WTC11 (cell line): ENCODE measurements around the gene FGF14. TPM values are rescaled to one million over a fixed set of nuclear protein-coding genes. Genes with fewer than 3 reads are reported as not detected.

Source experiments
- ATAC-seq: fragments of 200-7000 bp; cut with Tn5 transposase; 2 replicates; pipeline ENCODE4 v1.10.0; 2021; ENCODE audit warnings: mild to moderate bottlenecking, moderate library complexity
- CTCF ChIA-PET: fragments of 300-600 bp; sonication (Branson Sonifier 250); formaldehyde crosslinking; loops from one replicate; lab custom pipeline; 2021; ENCODE audit warnings: antibody characterized with exemption; lab: Charles Lee
- POLR2A ChIA-PET: fragments of 350-600 bp; sonication (Branson Sonifier 250); formaldehyde crosslinking; loops from one replicate; lab custom pipeline; 2021; ENCODE audit warnings: antibody characterized with exemption; lab: Charles Lee
- DNase-seq: peaks from one replicate; pipeline ENCODE4 v3.0.0; 2021; ENCODE audit warnings: low spot score
- H3K27ac Mint-ChIP-seq: 2 replicates; pipeline ENCODE4 v1.8.0; 2021; ENCODE audit warnings: mixed read lengths
- H3K27me3 Mint-ChIP-seq: 2 replicates; pipeline ENCODE4 v1.8.0; 2021; ENCODE audit warnings: low read depth, mild to moderate bottlenecking, moderate library complexity, mixed read lengths
- H3K36me3 Mint-ChIP-seq: 2 replicates; pipeline ENCODE4 v1.8.0; 2021; ENCODE audit warnings: mixed read lengths
- H3K4me1 Mint-ChIP-seq: 2 replicates; pipeline ENCODE4 v1.8.0; 2022; ENCODE audit warnings: mixed read lengths
- H3K4me3 Mint-ChIP-seq: 2 replicates; pipeline ENCODE4 v1.8.0; 2021; ENCODE audit warnings: mild to moderate bottlenecking, moderate library complexity, mixed read lengths
- H3K9me3 Mint-ChIP-seq: 2 replicates; pipeline ENCODE4 v1.8.0; 2021; ENCODE audit warnings: mixed read lengths
- ELF4 ChIP-seq: sonication (generic); formaldehyde crosslinking; IDR thresholded peaks from 2 replicates; pipeline ENCODE4 v1.8.1; 2022; ENCODE audit warnings: low read depth, mild to moderate bottlenecking, moderate library complexity, missing genetic modification reagents
- ESRRA ChIP-seq: sonication (generic); formaldehyde crosslinking; IDR thresholded peaks from 2 replicates; pipeline ENCODE4 v1.8.1; 2022; ENCODE audit warnings: mild to moderate bottlenecking, missing genetic modification reagents, borderline replicate concordance
- FOXJ3 ChIP-seq: sonication (generic); formaldehyde crosslinking; IDR thresholded peaks from 2 replicates; pipeline ENCODE4 v1.9.0; 2021; ENCODE audit warnings: missing genetic modification reagents, mild to moderate bottlenecking, borderline replicate concordance
- GRHL2 ChIP-seq: fragments of 250-450 bp; sonication (Bioruptor Pico); IDR thresholded peaks from 2 replicates; pipeline ENCODE4 v1.8.0; 2022; ENCODE audit warnings: mild to moderate bottlenecking, moderate library complexity; ENCODE audit not compliant: insufficient replicate concordance, severe bottlenecking
- GTF2I ChIP-seq: fragments of 250-450 bp; sonication (Bioruptor Pico); conservative IDR thresholded peaks from 2 replicates; pipeline ENCODE4 v1.4.0; 2021; ENCODE audit warnings: mild to moderate bottlenecking
- IRF2 ChIP-seq: sonication (generic); formaldehyde crosslinking; IDR thresholded peaks from 2 replicates; pipeline ENCODE4 v1.8.0; 2022; ENCODE audit warnings: low read depth, missing genetic modification reagents, borderline replicate concordance
- JAZF1 ChIP-seq: fragments of 250-450 bp; sonication (Bioruptor Pico); IDR thresholded peaks from 2 replicates; pipeline ENCODE4 v1.9.0; 2021; ENCODE audit warnings: moderate library complexity, mild to moderate bottlenecking, inconsistent platforms
- NFATC4 ChIP-seq: fragments of 250-450 bp; sonication (Bioruptor Pico); IDR thresholded peaks from 2 replicates; pipeline ENCODE4 v1.9.0; 2021; ENCODE audit warnings: mild to moderate bottlenecking
- ZNF232 ChIP-seq: sonication (generic); formaldehyde crosslinking; IDR thresholded peaks from 2 replicates; pipeline ENCODE4 v1.8.0; 2022; ENCODE audit warnings: mild to moderate bottlenecking, missing genetic modification reagents
- ZNF317 ChIP-seq: sonication (generic); formaldehyde crosslinking; IDR thresholded peaks from 2 replicates; pipeline ENCODE4 v1.8.1; 2023; ENCODE audit warnings: low read depth, mild to moderate bottlenecking, moderate library complexity, missing genetic modification reagents, borderline replicate concordance
- total RNA-seq: library from RNA; stranded (reverse); gene quantifications from 3 replicates; pipeline ENCODE4 v1.2.3, GENCODE V29; 2021
- TF ChIP-seq, protein P1 (sequence below): sonication (generic); formaldehyde crosslinking; IDR thresholded peaks from 2 replicates; pipeline ENCODE4 v1.8.0; 2022; ENCODE audit warnings: mild to moderate bottlenecking, missing genetic modification reagents
- TF ChIP-seq, protein P2 (sequence below): sonication (generic); formaldehyde crosslinking; conservative IDR thresholded peaks from 2 replicates; pipeline ENCODE4 v1.8.1; 2023; ENCODE audit warnings: mild to moderate bottlenecking, low read depth, missing genetic modification reagents, moderate library complexity
- TF ChIP-seq, protein P3 (sequence below): sonication (generic); formaldehyde crosslinking; IDR thresholded peaks from 2 replicates; pipeline ENCODE4 v1.8.0; 2023; ENCODE audit warnings: missing genetic modification reagents
- TF ChIP-seq, protein P4 (sequence below): fragments of 250-450 bp; sonication (Bioruptor Pico); IDR thresholded peaks from 2 replicates; pipeline ENCODE4 v1.9.0; 2021; ENCODE audit warnings: mild to moderate bottlenecking
- TF ChIP-seq, protein P5 (sequence below): fragments of 200-600 bp; IDR thresholded peaks from 2 replicates; pipeline ENCODE4 v1.8.0; 2022; ENCODE audit warnings: antibody characterized with exemption

The FGF14 gene
- total RNA-seq, 1 experiment from 2014 or later: 0.28 TPM

DNA sequence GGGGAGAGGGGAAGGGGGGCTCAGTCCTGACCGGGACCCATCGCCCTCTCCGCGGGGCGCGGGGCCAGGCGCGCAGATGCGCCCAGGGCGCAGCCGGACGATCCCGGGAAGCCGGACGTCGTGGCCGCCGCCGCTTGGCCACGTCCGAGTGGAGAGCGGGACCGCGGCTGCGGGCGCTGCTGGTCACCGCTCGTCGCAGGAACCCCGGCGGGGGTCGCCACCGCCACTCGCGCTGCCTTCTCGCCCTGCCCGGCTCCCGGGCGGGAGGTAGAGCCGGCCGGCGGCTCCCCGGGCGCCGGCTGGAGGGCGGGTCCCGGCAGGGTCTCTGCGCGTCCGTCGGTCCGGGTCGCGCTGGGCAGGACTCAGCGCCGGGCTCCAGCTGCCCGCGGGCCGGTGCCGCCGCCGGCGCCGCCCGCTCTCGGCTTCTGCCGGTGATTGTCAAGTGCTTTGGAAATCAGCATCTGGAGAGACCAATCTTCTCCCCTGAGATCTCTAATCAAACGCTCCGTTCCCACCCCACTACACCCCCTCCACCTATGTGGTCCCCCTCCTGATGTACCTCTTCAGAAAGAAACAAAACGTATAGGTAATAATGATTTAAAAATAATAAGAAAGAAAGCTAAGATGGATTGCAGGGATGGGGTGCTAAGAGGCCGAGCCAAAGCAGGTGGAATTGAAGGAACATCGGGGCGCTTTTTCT, 484.9 kb downstream of the FGF14 start:
- Mint-ChIP-seq H3K4me3 (peak overlapping the region; percentile 58), H3K9me3 (no peaks in the 10 kb centered on the region), H3K36me3 (no peaks in the 10 kb centered on the region)
- ATAC-seq (peak; percentile 7), DNase-seq (peak; percentile 19)
- POLR2A ChIA-PET: interaction anchor here (0.6 kb wide), 1 partner anchor 103 kb away, joined by 3 read pairs; no protein-coding TSS in a partner anchor
- CTCF ChIA-PET: interaction anchor here (0.6 to 1.0 kb wide), 2 partner anchors 131 to 139 kb away, joined by 3 read pairs; no protein-coding TSS in a partner anchor
- TF ChIP-seq GRHL2 (CRISPR knock-in tag): no peak
- TF ChIP-seq, all 79 proteins: peak for 0
- Mint-ChIP-seq H3K27me3 (peaks cover 66% of the 10 kb centered on the region), H3K27ac (no peak overlapping the region), H3K4me1 (peaks cover 26% of the 10 kb centered on the region)

DNA sequence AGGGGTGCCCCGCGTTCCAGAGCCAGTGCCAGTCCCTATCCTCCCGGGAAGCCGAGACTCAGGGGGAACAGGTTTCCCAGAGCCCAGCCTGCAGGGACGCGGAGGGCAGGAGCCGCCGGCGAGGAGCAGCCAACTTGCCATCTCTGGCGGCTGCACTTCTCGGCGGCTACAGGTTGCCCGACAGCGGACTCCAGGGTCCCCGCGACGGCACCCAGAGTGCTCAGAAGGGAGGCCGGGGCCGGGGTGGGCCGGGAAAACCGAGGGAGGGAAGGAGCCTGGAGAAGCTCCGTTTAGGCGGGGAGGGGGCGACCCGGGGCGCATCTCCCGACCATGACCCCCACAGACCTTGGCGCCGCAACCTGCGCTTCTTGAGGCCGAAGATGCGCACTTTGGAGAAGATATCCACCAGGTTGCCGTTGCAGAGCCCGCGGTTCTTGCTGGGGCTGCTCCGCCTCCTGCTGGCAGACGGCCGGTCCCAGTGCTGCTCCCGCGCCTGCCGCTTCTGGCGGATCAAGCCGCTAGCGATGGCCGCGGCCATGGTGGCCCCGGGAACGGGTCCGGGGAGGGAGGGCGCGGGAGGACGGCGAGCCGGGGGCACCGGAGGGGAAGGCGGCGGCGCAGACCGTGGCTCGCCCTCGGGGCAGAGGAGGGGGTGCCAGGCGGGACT, 485.6 kb downstream of the FGF14 start:
- Mint-ChIP-seq H3K27me3 (peaks cover 59% of the 10 kb centered on the region), H3K27ac (no peak overlapping the region), H3K9me3 (no peaks in the 10 kb centered on the region), H3K4me1 (peaks cover 22% of the 10 kb centered on the region), H3K4me3 (peak overlapping the region; percentile 67), H3K36me3 (no peaks in the 10 kb centered on the region)
- ChIA-PET POLR2A (no interaction called here), CTCF (interaction anchor here (1.0 to 2.0 kb wide), 2 partner anchors 130 kb away, joined by 3 to 9 read pairs; no protein-coding TSS in a partner anchor)
- peak; percentile 62 for ATAC-seq
- DNase-seq: peak; percentile 77
- TF ChIP-seq, protein P1, sequence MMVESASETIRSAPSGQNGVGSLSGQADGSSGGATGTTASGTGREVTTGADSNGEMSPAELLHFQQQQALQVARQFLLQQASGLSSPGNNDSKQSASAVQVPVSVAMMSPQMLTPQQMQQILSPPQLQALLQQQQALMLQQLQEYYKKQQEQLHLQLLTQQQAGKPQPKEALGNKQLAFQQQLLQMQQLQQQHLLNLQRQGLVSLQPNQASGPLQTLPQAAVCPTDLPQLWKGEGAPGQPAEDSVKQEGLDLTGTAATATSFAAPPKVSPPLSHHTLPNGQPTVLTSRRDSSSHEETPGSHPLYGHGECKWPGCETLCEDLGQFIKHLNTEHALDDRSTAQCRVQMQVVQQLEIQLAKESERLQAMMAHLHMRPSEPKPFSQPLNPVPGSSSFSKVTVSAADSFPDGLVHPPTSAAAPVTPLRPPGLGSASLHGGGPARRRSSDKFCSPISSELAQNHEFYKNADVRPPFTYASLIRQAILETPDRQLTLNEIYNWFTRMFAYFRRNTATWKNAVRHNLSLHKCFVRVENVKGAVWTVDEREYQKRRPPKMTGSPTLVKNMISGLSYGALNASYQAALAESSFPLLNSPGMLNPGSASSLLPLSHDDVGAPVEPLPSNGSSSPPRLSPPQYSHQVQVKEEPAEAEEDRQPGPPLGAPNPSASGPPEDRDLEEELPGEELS (CRISPR knock-in tag): 0 out of 2 replicates have a peak, but pooled peaks have one; percentile 10
- TF ChIP-seq ZNF317 (CRISPR knock-in tag): no peak

DNA sequence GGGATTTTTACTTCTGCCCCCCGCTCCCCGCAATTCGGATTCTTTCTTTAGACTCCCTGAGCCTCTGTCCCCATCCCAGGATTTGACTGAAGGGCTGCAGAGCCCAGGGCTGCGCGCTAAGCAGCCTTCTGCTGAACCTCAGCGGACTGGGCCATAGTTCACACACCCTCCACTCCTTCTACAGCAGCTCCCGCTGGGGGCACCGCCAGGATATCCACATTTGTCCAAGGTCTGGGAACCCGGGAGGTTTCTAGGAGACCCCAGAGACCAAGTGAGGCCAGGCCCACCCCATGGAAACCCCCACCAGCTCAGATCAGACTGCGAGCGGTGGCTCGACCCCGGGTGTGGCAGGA, 486.1 kb downstream of the FGF14 start:
- Mint-ChIP-seq H3K4me3 (peak overlapping the region; percentile 67), H3K27me3 (peaks cover 56% of the 10 kb centered on the region), H3K4me1 (peaks cover 22% of the 10 kb centered on the region), H3K9me3 (no peaks in the 10 kb centered on the region), H3K36me3 (no peaks in the 10 kb centered on the region), H3K27ac (no peak overlapping the region)
- ATAC-seq (peak; percentile 36), DNase-seq (no peak)
- TF ChIP-seq, protein P2, sequence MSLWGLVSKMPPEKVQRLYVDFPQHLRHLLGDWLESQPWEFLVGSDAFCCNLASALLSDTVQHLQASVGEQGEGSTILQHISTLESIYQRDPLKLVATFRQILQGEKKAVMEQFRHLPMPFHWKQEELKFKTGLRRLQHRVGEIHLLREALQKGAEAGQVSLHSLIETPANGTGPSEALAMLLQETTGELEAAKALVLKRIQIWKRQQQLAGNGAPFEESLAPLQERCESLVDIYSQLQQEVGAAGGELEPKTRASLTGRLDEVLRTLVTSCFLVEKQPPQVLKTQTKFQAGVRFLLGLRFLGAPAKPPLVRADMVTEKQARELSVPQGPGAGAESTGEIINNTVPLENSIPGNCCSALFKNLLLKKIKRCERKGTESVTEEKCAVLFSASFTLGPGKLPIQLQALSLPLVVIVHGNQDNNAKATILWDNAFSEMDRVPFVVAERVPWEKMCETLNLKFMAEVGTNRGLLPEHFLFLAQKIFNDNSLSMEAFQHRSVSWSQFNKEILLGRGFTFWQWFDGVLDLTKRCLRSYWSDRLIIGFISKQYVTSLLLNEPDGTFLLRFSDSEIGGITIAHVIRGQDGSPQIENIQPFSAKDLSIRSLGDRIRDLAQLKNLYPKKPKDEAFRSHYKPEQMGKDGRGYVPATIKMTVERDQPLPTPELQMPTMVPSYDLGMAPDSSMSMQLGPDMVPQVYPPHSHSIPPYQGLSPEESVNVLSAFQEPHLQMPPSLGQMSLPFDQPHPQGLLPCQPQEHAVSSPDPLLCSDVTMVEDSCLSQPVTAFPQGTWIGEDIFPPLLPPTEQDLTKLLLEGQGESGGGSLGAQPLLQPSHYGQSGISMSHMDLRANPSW (CRISPR knock-in tag): no peak
- TF ChIP-seq, protein P3, sequence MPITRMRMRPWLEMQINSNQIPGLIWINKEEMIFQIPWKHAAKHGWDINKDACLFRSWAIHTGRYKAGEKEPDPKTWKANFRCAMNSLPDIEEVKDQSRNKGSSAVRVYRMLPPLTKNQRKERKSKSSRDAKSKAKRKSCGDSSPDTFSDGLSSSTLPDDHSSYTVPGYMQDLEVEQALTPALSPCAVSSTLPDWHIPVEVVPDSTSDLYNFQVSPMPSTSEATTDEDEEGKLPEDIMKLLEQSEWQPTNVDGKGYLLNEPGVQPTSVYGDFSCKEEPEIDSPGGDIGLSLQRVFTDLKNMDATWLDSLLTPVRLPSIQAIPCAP (CRISPR knock-in tag): no peak
- TF ChIP-seq, protein P4, sequence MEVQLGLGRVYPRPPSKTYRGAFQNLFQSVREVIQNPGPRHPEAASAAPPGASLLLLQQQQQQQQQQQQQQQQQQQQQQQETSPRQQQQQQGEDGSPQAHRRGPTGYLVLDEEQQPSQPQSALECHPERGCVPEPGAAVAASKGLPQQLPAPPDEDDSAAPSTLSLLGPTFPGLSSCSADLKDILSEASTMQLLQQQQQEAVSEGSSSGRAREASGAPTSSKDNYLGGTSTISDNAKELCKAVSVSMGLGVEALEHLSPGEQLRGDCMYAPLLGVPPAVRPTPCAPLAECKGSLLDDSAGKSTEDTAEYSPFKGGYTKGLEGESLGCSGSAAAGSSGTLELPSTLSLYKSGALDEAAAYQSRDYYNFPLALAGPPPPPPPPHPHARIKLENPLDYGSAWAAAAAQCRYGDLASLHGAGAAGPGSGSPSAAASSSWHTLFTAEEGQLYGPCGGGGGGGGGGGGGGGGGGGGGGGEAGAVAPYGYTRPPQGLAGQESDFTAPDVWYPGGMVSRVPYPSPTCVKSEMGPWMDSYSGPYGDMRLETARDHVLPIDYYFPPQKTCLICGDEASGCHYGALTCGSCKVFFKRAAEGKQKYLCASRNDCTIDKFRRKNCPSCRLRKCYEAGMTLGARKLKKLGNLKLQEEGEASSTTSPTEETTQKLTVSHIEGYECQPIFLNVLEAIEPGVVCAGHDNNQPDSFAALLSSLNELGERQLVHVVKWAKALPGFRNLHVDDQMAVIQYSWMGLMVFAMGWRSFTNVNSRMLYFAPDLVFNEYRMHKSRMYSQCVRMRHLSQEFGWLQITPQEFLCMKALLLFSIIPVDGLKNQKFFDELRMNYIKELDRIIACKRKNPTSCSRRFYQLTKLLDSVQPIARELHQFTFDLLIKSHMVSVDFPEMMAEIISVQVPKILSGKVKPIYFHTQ: no peak
- TF ChIP-seq JAZF1 (CRISPR knock-in tag) (no peak), ESRRA (CRISPR knock-in tag) (no peak), IRF2 (CRISPR knock-in tag) (no peak), ELF4 (CRISPR knock-in tag) (no peak), FOXJ3 (CRISPR knock-in tag) (no peak), GTF2I (CRISPR knock-in tag) (no peak), ZNF232 (CRISPR knock-in tag) (no peak), NFATC4 (CRISPR knock-in tag) (no peak)
- TF ChIP-seq, protein P5, sequence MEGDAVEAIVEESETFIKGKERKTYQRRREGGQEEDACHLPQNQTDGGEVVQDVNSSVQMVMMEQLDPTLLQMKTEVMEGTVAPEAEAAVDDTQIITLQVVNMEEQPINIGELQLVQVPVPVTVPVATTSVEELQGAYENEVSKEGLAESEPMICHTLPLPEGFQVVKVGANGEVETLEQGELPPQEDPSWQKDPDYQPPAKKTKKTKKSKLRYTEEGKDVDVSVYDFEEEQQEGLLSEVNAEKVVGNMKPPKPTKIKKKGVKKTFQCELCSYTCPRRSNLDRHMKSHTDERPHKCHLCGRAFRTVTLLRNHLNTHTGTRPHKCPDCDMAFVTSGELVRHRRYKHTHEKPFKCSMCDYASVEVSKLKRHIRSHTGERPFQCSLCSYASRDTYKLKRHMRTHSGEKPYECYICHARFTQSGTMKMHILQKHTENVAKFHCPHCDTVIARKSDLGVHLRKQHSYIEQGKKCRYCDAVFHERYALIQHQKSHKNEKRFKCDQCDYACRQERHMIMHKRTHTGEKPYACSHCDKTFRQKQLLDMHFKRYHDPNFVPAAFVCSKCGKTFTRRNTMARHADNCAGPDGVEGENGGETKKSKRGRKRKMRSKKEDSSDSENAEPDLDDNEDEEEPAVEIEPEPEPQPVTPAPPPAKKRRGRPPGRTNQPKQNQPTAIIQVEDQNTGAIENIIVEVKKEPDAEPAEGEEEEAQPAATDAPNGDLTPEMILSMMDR: no peak
- POLR2A ChIA-PET: no interaction called here
- CTCF ChIA-PET: interaction anchor here (0.8 to 2.0 kb wide), 2 partner anchors 130 to 640 kb away, joined by 3 to 9 read pairs; no protein-coding TSS in a partner anchor
